Breast epithelium (tissue), 3 donors: ENCODE data around the gene RRAS2.

Experiments
- CTCF ChIP-seq, 3 donors: fragments of 450-650 bp; IDR thresholded peaks; one replicate each; pipeline ENCODE4 v1.5.1; 2016 to 2017; ENCODE audit warnings: antibody characterized with exemption in 3 of 3, mild to moderate bottlenecking in 3 of 3, moderate library complexity in 3 of 3
- POLR2A ChIP-seq: fragments of 450-650 bp; IDR thresholded peaks from one replicate; pipeline ENCODE4 v1.6.1; 2016; ENCODE audit warnings: antibody characterized with exemption, mild to moderate bottlenecking, moderate library complexity
- POLR2AphosphoS5 ChIP-seq, 3 donors: sonication (generic); formaldehyde crosslinking; IDR thresholded peaks; one replicate each; pipeline ENCODE4 v1.6.1; 2017; ENCODE audit warnings: antibody characterized with exemption in 3 of 3

GRCh38 chr11:14350716-14351238 lies 8.2 kb downstream of the RRAS2 start:
- no peak for TF ChIP-seq CTCF (IDR thresholded peaks at IDR 0.05)
- TF ChIP-seq POLR2AphosphoS5 (IDR thresholded peaks at IDR 0.05) = no peak
- TF ChIP-seq POLR2A = no peak
